Measurements from ENCODE around the gene TMEM125.

DNA sequence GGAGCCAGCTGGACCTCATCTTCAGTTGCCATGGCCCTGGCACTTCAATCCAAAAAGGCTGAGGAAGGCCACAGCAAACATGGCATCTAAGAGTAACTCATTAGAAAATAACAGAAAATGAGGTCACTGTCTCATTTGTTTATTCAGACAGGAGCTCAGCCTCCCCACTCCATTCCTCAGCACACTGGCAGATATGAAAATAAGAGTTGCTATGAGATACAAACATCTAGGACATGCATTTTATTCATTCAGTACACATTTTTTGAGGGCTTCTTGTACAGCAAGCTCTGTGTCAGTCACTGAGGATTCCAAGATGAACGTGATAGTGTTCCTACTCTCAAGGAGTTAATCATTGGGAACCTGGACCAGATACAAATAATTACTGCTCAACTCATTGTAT, 32.7 kb upstream of the TMEM125 start:
- TF ChIP-seq YY1 (IDR thresholded peaks at IDR 0.05; ENCODE audit: low read depth) = no peak
- TF ChIP-seq, protein P1, sequence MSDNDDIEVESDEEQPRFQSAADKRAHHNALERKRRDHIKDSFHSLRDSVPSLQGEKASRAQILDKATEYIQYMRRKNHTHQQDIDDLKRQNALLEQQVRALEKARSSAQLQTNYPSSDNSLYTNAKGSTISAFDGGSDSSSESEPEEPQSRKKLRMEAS (IDR thresholded peaks at IDR 0.05) = no peak
- no peak for TF ChIP-seq TCF12 (IDR thresholded peaks at IDR 0.05; ENCODE audit: low read depth)
- TF ChIP-seq EP300 (IDR thresholded peaks at IDR 0.05; ENCODE audit: borderline replicate concordance) = no peak
